Mesothelial cell of epicardium (in vitro differentiated cells): Measurements from ENCODE around the gene OVCH2. TPM values are rescaled to one million over a fixed set of nuclear protein-coding genes. Genes with fewer than 3 reads are reported as not detected.
A peak's percentile ranks its signal among the peaks of the same experiment; 100 is the strongest.
"Not testable (repeated sequence)": the region's sequence is repeated elsewhere in the genome, so short reads cannot be mapped to it uniquely, and the experiment has no call there.

Source experiments
- DNase-seq, 2 experiments: peaks; one replicate each; pipeline ENCODE4 v3.0.0; 2021; ENCODE audit warnings: low spot score in 2 of 2; ENCODE audit not compliant: unreplicated experiment in 2 of 2
- H3K27ac Mint-ChIP-seq: 2 replicates; pipeline ENCODE4 v1.8.0; 2021; ENCODE audit warnings: mixed read lengths
- H3K27me3 Mint-ChIP-seq: 2 replicates; pipeline ENCODE4 v1.8.0; 2021; ENCODE audit warnings: low read depth, mixed read lengths
- H3K36me3 Mint-ChIP-seq: 2 replicates; pipeline ENCODE4 v1.8.0; 2021; ENCODE audit warnings: mixed read lengths
- H3K4me1 Mint-ChIP-seq: 2 replicates; pipeline ENCODE4 v1.8.0; 2021; ENCODE audit warnings: mixed read lengths
- H3K4me3 Mint-ChIP-seq: 2 replicates; pipeline ENCODE4 v1.8.0; 2021; ENCODE audit warnings: mild to moderate bottlenecking, moderate library complexity, mixed read lengths
- H3K9me3 Mint-ChIP-seq: 2 replicates; pipeline ENCODE4 v1.8.0; 2021; ENCODE audit warnings: mixed read lengths
- CTCF ChIP-seq: fragments of 200-600 bp; sonication (generic); IDR thresholded peaks from one replicate; pipeline ENCODE4 v1.5.0; 2021; ENCODE audit warnings: antibody characterized with exemption; ENCODE audit not compliant: unreplicated experiment
- total RNA-seq: library from RNA; stranded (reverse); gene quantifications from 3 replicates; pipeline ENCODE4 v1.2.1, GENCODE V29; 2021

The OVCH2 gene
- total RNA-seq, 1 donor from 2014 or later, result 9.6 TPM

DNA sequence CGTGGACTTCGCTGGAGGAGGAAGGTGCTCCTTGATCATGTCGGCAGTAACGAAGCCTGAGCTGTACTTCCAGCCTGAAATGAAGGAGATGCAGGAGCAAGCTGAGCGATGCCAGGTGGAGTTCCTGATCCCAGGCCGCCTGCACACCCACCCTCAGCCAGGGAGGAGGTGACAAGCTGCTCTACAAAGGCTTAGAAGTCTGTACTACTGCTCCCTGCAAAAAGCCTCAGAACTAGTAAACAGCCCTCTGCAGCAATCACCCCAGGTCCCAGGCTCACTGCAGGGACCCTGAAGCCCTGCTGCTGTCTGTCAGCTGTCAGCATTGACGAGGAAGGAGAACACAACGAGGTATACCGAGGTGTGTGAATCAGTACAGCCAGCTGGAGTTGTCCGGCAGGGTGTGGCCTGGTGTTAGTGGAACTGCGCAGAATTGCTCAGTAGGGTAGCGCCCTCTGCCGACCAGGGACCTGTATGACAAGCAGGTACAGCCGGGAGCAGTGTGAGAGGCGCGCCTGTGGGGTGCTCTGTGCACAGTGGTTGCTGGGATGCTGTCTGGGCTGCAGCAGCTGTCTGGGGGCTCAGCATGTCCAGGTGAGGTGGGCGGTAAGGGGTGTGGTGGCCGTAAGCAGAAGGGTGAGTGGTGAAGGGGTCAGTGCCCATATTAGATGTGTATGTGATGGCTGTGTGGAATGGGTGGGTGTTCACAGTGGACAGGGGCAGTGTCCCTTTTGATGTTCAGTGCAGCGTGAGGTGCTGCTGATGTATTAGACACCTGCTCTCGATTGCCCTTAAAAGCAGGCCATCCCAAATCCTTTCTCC, 40.6 kb downstream of the OVCH2 start:
- peak in 1 of 2 experiments; percentile 85 for DNase-seq
- TF ChIP-seq CTCF, result peak; percentile 81
- H3K4me1 Mint-ChIP-seq, result peaks cover 8% of the 10 kb centered on the region
- no peak overlapping the region for H3K4me3 Mint-ChIP-seq
- H3K36me3 Mint-ChIP-seq, result peaks cover 51% of the 10 kb centered on the region
- no peaks in the 10 kb centered on the region for H3K27me3 Mint-ChIP-seq
- H3K27ac Mint-ChIP-seq, result peak overlapping the region; percentile 73
- H3K9me3 Mint-ChIP-seq, result peaks cover 4% of the 10 kb centered on the region

DNA sequence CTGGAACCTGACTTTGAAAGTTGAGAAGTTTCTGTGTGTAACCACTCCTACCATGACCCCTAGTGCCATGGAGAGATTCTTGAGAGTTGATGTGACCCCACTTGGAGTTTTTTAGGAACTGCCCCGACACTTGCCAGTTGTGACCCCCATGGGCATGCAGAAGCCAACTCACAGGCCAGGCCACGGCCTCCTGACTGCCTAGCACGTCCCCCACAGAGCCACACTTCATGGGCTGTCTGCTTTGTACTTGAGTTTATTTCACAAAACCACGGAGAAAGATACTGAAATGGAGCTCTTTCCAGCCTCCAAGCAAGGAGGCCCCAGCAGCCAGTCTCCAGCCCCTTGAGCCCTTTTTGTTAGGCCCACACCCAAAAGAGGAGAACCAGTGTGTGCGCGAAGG, 41.4 kb downstream of the OVCH2 start:
- peaks cover 4% of the 10 kb centered on the region for H3K4me1 Mint-ChIP-seq
- no peak for TF ChIP-seq CTCF
- no peaks in the 10 kb centered on the region for H3K27me3 Mint-ChIP-seq
- no peak overlapping the region for H3K27ac Mint-ChIP-seq
- peaks cover 51% of the 10 kb centered on the region for H3K36me3 Mint-ChIP-seq
- no peak overlapping the region for H3K4me3 Mint-ChIP-seq
- peaks cover 4% of the 10 kb centered on the region for H3K9me3 Mint-ChIP-seq
- no peak for DNase-seq

- H3K27ac Mint-ChIP-seq, DNase-seq: not testable (repeated sequence)
- peaks cover 44% of the 10 kb centered on the region for H3K36me3 Mint-ChIP-seq
These were observed 42.7 kb downstream of the OVCH2 start for GRCh38 chr11:7663531-7663930.

DNA sequence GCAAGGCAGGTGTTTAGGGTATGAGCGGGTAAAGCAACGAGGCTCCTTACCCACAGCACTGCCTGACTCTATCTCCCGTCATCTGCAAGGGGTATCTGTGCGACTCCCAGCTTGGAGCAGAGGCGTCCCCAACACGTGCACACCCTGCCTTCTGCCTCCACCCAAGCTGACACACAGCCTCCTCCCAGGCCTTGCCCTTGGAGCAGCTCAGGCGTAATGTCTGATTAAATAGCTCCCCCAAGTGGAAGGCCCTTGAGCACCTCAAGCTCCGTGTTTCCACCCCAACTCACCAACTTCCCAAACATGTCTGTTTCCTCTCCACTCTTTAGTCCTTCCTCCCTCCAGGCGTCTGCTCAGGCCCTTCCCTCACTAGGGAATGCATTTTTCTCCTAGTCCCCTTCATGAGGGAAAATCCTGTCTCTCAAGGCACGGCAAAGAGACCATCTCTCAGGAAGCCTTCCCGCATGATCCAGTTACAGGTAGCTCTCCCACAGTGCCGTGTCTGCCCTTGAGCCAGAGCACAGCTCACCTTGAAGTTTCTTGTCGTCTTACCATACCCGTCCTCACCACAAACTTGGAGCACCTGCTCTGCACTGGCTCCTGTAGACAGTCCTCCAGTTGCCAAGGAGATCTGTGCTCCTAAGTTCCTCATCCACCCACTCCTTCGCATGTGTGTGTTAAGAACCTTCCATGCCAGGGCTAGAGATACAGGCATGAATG, 48.8 kb downstream of the OVCH2 start:
- no peaks in the 10 kb centered on the region for H3K9me3 Mint-ChIP-seq
- DNase-seq, result no peak
- H3K36me3 Mint-ChIP-seq, result peaks cover 23% of the 10 kb centered on the region
- peak; percentile 25 for TF ChIP-seq CTCF
- H3K4me3 Mint-ChIP-seq, result no peak overlapping the region
- H3K27ac Mint-ChIP-seq, result peak overlapping the region; percentile 23
- no peaks in the 10 kb centered on the region for H3K27me3 Mint-ChIP-seq
- peaks cover 6% of the 10 kb centered on the region for H3K4me1 Mint-ChIP-seq

More at GRCh38 chr11:7663531-7663930, 42.7 kb downstream of the OVCH2 start:
- H3K9me3 Mint-ChIP-seq, H3K4me3 Mint-ChIP-seq, H3K27me3 Mint-ChIP-seq, H3K4me1 Mint-ChIP-seq: not testable (repeated sequence)

DNA sequence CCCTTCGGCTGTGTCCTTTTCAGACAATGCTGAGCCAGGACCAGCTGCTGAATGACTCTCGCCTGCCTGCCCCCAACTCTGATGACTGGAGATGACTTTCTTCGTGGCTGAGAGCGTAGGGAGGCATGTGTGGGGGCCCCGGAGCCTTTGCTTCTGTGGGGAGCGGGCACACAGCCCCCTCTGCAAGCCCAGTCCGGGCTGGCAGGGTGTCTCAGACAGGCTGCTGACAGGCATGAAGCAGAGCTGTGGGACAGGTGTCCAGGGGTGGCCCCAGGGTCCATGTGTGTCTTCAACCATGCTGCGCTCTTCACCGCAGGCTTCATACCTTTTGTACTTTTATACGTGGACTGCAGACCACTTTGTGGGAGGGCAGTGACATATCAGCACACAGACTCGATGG, 49.6 kb downstream of the OVCH2 start:
- no peaks in the 10 kb centered on the region for H3K27me3 Mint-ChIP-seq
- no peaks in the 10 kb centered on the region for H3K9me3 Mint-ChIP-seq
- peaks cover 27% of the 10 kb centered on the region for H3K36me3 Mint-ChIP-seq
- no peak for DNase-seq
- peak overlapping the region; percentile 9 for H3K27ac Mint-ChIP-seq
- H3K4me3 Mint-ChIP-seq, result no peak overlapping the region
- TF ChIP-seq CTCF, result no peak
- H3K4me1 Mint-ChIP-seq, result peaks cover 6% of the 10 kb centered on the region
